Mucosa of gallbladder (tissue), 1 donor: ENCODE measurements around the gene GPR132. TPM values are rescaled to one million over a fixed set of nuclear protein-coding genes. Genes with fewer than 3 reads are reported as not detected.

Experiments used
- total RNA-seq: library from RNA; stranded (reverse); gene quantifications from one replicate; pipeline ENCODE4 v1.2.1, GENCODE V29; 2021
- donor health status: DM: no; HTN: no; CAD: no.

The GPR132 gene
- total RNA-seq, 1 donor from 2014 or later: 3.7 TPM

Other genes starting within 250 kb of the GPR132 start
- 95.6 TPM for gene CEP170B, start 200.2 kb downstream of the GPR132 start, total RNA-seq
- 16.7 TPM for gene PLD4, start 140.6 kb downstream of the GPR132 start, total RNA-seq
- 16.0 TPM for gene AHNAK2, start 87.1 kb downstream of the GPR132 start, total RNA-seq
- 17.3 TPM for gene CLBA1, start 79.6 kb downstream of the GPR132 start, total RNA-seq
- gene CDCA4, start 44.3 kb downstream of the GPR132 start, total RNA-seq: 5.4 TPM
- gene JAG2, start 103.3 kb upstream of the GPR132 start, total RNA-seq: 12.7 TPM
- 47.2 TPM for gene NUDT14, start 115.9 kb upstream of the GPR132 start, total RNA-seq
- 50.8 TPM for gene BTBD6, start 183.1 kb upstream of the GPR132 start, total RNA-seq
- 51.7 TPM for gene BRF1, start 235.6 kb upstream of the GPR132 start, total RNA-seq
- 105 TPM for gene PACS2, start 249.3 kb upstream of the GPR132 start, total RNA-seq